ENCODE measurements around the gene DOCK4.
A peak's percentile ranks its signal among the peaks of the same experiment; 100 is the strongest.

DOCK4 gene

GRCh38 chr7:112125250-112125649, 80.9 kb downstream of the DOCK4 start:
- no peak for DNase-seq (ENCODE audit: low read depth in 1 of 2, low spot score in 1 of 2)
- TF ChIP-seq POLR2AphosphoS5 (IDR thresholded peaks at IDR 0.05; ENCODE audit: low read depth) (no peak), GABPA (IDR thresholded peaks at IDR 0.05; ENCODE audit: low read depth) (no peak), SPI1 (IDR thresholded peaks at IDR 0.05; ENCODE audit: borderline replicate concordance, low read depth) (no peak), CTCF (IDR thresholded peaks at IDR 0.05; ENCODE audit: insufficient read depth, low read length) (no peak), REST (IDR thresholded peaks at IDR 0.05; ENCODE audit: insufficient replicate concordance, low read depth) (no peak)
- H3K27ac ChIP-seq (replicated peaks), result no peak overlapping the region
- H3K27me3 ChIP-seq (ENCODE audit: insufficient read depth, poor library complexity, severe bottlenecking), result no peaks in the 10 kb centered on the region
- H3K4me3 ChIP-seq (replicated peaks; ENCODE audit: insufficient read depth, low read length), result no peak overlapping the region

DNA sequence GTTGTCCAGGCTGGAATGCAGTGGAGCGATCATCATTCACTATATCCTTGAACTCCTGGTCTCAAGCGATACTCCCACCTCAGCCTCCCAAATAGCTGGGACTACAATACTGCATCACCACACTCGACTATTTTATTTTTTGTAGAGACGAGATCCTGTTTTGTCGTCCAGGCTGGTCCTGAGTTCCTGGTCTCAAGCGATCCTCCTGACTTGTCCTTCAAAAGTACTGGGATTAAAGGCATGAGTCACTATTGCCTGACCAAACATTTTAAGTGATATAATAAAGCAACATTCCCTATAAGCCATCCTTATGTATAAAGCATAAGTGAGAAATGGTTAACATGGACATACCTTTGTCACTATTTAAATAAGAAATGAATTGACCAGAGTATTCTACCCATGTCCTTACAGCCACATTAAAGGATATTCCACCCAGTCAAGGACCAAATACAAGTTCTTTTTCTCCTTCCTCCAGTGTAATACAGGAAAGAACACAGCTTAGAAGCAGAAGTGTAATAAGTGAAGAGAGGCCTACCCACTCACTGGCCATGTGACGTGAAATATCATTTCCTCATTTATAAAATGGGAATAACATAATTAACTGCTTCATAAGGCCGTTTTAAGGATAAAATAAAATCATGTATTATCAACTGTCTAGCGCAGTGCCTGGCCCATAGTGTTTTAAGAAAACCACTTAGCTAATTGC, 82.0 kb downstream of the DOCK4 start:
- TF ChIP-seq SPI1 (IDR thresholded peaks at IDR 0.05; ENCODE audit: borderline replicate concordance, low read depth), result peak; percentile 83
- no peak for TF ChIP-seq REST (IDR thresholded peaks at IDR 0.05; ENCODE audit: insufficient replicate concordance, low read depth)
- no peak overlapping the region for H3K4me3 ChIP-seq (replicated peaks; ENCODE audit: insufficient read depth, low read length)
- H3K27me3 ChIP-seq (ENCODE audit: insufficient read depth, poor library complexity, severe bottlenecking), result no peaks in the 10 kb centered on the region
- 0 out of 2 replicates have a peak overlapping the region, but pooled peaks have one; percentile 15 for H3K27ac ChIP-seq (replicated peaks)
- DNase-seq (ENCODE audit: low read depth in 1 of 2, low spot score in 1 of 2), result peak in 1 of 2 experiments; percentile 9

DNA sequence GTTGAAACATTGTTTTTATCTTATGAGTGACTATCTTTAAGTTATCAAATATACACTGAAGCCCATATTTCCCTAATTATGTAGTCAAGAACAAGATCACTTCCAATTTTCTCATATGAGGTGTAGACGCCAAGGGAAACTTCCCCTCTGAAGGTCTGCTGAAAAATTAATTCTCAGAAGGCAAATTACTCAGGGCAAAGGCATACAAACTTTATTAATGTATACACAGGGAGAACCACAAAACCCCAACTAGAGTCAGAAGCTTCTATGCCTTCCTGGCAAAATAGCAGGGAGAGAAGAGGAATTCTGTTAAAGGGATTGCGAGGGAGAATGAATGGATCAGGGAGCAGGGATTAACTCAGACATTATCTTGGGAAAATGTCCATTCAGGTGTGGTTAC, 83.4 kb downstream of the DOCK4 start:
- no peaks in the 10 kb centered on the region for H3K27me3 ChIP-seq (ENCODE audit: insufficient read depth, poor library complexity, severe bottlenecking)
- no peak for DNase-seq (ENCODE audit: low read depth in 1 of 2, low spot score in 1 of 2)
- no peak overlapping the region for H3K27ac ChIP-seq (replicated peaks)
- H3K4me3 ChIP-seq (replicated peaks; ENCODE audit: insufficient read depth, low read length), result no peak overlapping the region
- no peak for TF ChIP-seq SPI1 (IDR thresholded peaks at IDR 0.05; ENCODE audit: borderline replicate concordance, low read depth)
- no peak for TF ChIP-seq CTCF (IDR thresholded peaks at IDR 0.05; ENCODE audit: insufficient read depth, low read length)
- no peak for TF ChIP-seq GABPA (IDR thresholded peaks at IDR 0.05; ENCODE audit: low read depth)
- no peak for TF ChIP-seq REST (IDR thresholded peaks at IDR 0.05; ENCODE audit: insufficient replicate concordance, low read depth)
- TF ChIP-seq POLR2AphosphoS5 (IDR thresholded peaks at IDR 0.05; ENCODE audit: low read depth), result no peak
